Measurements from ENCODE around the gene GORAB. TPM values are rescaled to one million over a fixed set of nuclear protein-coding genes. Genes with fewer than 3 reads are reported as not detected.

The GORAB gene
- polyA plus RNA-seq, 1 donor from 2014 or later, result 17.8 TPM

DNA sequence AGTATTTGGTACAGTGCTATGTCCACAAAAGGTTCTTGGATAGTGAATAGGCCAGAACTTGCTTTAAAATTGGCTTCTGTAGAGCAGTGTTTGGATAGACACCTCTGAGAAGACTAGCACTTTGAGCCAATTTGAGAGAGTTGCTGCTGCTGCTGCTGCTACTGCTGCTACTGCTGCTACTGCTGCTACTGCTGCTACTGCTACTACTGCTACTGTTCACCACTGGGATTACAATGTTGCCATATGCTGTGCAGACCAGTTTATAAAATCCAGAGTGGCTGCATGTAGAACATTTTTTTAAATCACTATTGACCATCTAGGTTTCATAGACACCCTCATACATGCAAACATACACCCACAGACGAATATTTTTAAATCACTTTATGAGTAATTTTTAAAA is 15.3 kb downstream of the GORAB start:
- Histone ChIP-seq H3K9me2 (ENCODE audit: insufficient read depth, low read length) (no peaks in the 10 kb centered on the region), H3K36me3 (ENCODE audit: insufficient read depth, low read length) (peaks cover 12% of the 10 kb centered on the region), H3K4me3 (ENCODE audit: low read length) (no peak overlapping the region), H2AFZ (ENCODE audit: low read depth, low read length) (no peak overlapping the region), H3K9me3 (ENCODE audit: low read length) (no peaks in the 10 kb centered on the region), H3K4me2 (ENCODE audit: low read length) (no peak overlapping the region), H3K79me2 (replicated peaks; ENCODE audit: insufficient read depth, low read length) (no peaks in the 10 kb centered on the region), H4K20me1 (ENCODE audit: insufficient read depth) (no peaks in the 10 kb centered on the region), H3K9ac (ENCODE audit: low read length) (no peak overlapping the region), H3K27ac (ENCODE audit: low read length) (no peak overlapping the region), H3K27me3 (ENCODE audit: insufficient read depth, low read depth, low read length) (no peaks in the 10 kb centered on the region), H3F3A (ENCODE audit: insufficient read depth, low read length, poor library complexity, severe bottlenecking) (no peaks in the 10 kb centered on the region)
- TF ChIP-seq, protein P1, sequence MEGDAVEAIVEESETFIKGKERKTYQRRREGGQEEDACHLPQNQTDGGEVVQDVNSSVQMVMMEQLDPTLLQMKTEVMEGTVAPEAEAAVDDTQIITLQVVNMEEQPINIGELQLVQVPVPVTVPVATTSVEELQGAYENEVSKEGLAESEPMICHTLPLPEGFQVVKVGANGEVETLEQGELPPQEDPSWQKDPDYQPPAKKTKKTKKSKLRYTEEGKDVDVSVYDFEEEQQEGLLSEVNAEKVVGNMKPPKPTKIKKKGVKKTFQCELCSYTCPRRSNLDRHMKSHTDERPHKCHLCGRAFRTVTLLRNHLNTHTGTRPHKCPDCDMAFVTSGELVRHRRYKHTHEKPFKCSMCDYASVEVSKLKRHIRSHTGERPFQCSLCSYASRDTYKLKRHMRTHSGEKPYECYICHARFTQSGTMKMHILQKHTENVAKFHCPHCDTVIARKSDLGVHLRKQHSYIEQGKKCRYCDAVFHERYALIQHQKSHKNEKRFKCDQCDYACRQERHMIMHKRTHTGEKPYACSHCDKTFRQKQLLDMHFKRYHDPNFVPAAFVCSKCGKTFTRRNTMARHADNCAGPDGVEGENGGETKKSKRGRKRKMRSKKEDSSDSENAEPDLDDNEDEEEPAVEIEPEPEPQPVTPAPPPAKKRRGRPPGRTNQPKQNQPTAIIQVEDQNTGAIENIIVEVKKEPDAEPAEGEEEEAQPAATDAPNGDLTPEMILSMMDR (IDR thresholded peaks at IDR 0.05; ENCODE audit: poor library complexity, severe bottlenecking), result no peak
- no peak for TF ChIP-seq EP300 (conservative IDR thresholded peaks at IDR 0.05; ENCODE audit: poor library complexity, severe bottlenecking)
- TF ChIP-seq, protein P2, sequence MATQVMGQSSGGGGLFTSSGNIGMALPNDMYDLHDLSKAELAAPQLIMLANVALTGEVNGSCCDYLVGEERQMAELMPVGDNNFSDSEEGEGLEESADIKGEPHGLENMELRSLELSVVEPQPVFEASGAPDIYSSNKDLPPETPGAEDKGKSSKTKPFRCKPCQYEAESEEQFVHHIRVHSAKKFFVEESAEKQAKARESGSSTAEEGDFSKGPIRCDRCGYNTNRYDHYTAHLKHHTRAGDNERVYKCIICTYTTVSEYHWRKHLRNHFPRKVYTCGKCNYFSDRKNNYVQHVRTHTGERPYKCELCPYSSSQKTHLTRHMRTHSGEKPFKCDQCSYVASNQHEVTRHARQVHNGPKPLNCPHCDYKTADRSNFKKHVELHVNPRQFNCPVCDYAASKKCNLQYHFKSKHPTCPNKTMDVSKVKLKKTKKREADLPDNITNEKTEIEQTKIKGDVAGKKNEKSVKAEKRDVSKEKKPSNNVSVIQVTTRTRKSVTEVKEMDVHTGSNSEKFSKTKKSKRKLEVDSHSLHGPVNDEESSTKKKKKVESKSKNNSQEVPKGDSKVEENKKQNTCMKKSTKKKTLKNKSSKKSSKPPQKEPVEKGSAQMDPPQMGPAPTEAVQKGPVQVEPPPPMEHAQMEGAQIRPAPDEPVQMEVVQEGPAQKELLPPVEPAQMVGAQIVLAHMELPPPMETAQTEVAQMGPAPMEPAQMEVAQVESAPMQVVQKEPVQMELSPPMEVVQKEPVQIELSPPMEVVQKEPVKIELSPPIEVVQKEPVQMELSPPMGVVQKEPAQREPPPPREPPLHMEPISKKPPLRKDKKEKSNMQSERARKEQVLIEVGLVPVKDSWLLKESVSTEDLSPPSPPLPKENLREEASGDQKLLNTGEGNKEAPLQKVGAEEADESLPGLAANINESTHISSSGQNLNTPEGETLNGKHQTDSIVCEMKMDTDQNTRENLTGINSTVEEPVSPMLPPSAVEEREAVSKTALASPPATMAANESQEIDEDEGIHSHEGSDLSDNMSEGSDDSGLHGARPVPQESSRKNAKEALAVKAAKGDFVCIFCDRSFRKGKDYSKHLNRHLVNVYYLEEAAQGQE (IDR thresholded peaks at IDR 0.05; ENCODE audit: borderline replicate concordance), result no peak
- TF ChIP-seq POLR2AphosphoS5 (IDR thresholded peaks at IDR 0.05), result no peak
- TF ChIP-seq SMC3 (conservative IDR thresholded peaks at IDR 0.05; ENCODE audit: poor library complexity), result no peak
- no peak for TF ChIP-seq TAF1 (IDR thresholded peaks at IDR 0.05; ENCODE audit: low read depth)
- no peak for TF ChIP-seq EZH2 (IDR thresholded peaks at IDR 0.05; ENCODE audit: borderline replicate concordance, insufficient read depth, low read length, poor library complexity, severe bottlenecking)
- TF ChIP-seq RAD21 (conservative IDR thresholded peaks at IDR 0.05), result no peak
- no peak for TF ChIP-seq MXI1 (conservative IDR thresholded peaks at IDR 0.05; ENCODE audit: poor library complexity, severe bottlenecking)

DNA sequence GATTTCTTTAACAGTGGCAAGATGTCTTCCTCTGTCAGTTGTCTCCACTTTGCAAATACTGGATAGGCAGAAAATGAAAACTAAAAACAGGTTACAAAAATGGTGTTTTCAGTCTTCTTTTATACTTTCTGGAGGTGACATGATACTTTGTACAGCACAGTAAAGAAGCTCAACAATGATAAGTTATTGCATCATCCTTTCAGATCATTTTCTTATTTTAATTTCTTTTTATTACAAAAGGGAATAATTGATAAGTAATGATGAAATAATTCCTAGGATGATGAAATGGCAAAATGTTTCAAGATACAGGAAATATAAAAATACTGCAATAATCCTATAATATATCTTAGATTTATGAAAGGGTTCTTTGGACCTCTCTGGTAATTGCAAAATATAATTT is 16.5 kb downstream of the GORAB start:
- Histone ChIP-seq H3K9me2 (ENCODE audit: insufficient read depth, low read length) (no peaks in the 10 kb centered on the region), H3K4me2 (ENCODE audit: low read length) (no peak overlapping the region), H3K27ac (ENCODE audit: low read length) (no peak overlapping the region), H3K9ac (ENCODE audit: low read length) (no peak overlapping the region), H4K20me1 (ENCODE audit: insufficient read depth) (no peaks in the 10 kb centered on the region), H2AFZ (ENCODE audit: low read depth, low read length) (no peak overlapping the region), H3K27me3 (ENCODE audit: insufficient read depth, low read depth, low read length) (no peaks in the 10 kb centered on the region), H3K36me3 (ENCODE audit: insufficient read depth, low read length) (peaks cover 4% of the 10 kb centered on the region), H3F3A (ENCODE audit: insufficient read depth, low read length, poor library complexity, severe bottlenecking) (no peaks in the 10 kb centered on the region), H3K4me3 (ENCODE audit: low read length) (no peak overlapping the region), H3K9me3 (ENCODE audit: low read length) (no peaks in the 10 kb centered on the region), H3K79me2 (replicated peaks; ENCODE audit: insufficient read depth, low read length) (no peaks in the 10 kb centered on the region)
- TF ChIP-seq, protein P2 (IDR thresholded peaks at IDR 0.05; ENCODE audit: borderline replicate concordance), result no peak
- no peak for TF ChIP-seq POLR2AphosphoS5 (IDR thresholded peaks at IDR 0.05)
- TF ChIP-seq MXI1 (conservative IDR thresholded peaks at IDR 0.05; ENCODE audit: poor library complexity, severe bottlenecking), result no peak
- TF ChIP-seq EP300 (conservative IDR thresholded peaks at IDR 0.05; ENCODE audit: poor library complexity, severe bottlenecking), result no peak
- no peak for TF ChIP-seq RAD21 (conservative IDR thresholded peaks at IDR 0.05)
- TF ChIP-seq, protein P1 (IDR thresholded peaks at IDR 0.05; ENCODE audit: poor library complexity, severe bottlenecking), result no peak
- no peak for TF ChIP-seq EZH2 (IDR thresholded peaks at IDR 0.05; ENCODE audit: borderline replicate concordance, insufficient read depth, low read length, poor library complexity, severe bottlenecking)
- no peak for TF ChIP-seq SMC3 (conservative IDR thresholded peaks at IDR 0.05; ENCODE audit: poor library complexity)
- no peak for TF ChIP-seq TAF1 (IDR thresholded peaks at IDR 0.05; ENCODE audit: low read depth)
